Endodermal cell (in vitro differentiated cells): ENCODE results near the gene FYN. TPM values are rescaled to one million over a fixed set of nuclear protein-coding genes. Genes with fewer than 3 reads are reported as not detected.

Experiments
- DNase-seq: peaks from one replicate; pipeline ENCODE4 v3.0.0-alpha.2; 2017
- H3K27ac ChIP-seq: 2 replicates; pipeline ENCODE4 v1.5.1; 2013; ENCODE audit warnings: mild to moderate bottlenecking, low read depth, low read length, moderate library complexity
- H3K27me3 ChIP-seq: 2 replicates; pipeline ENCODE4 v1.6.1; 2013; ENCODE audit warnings: mild to moderate bottlenecking, low read length, moderate library complexity; ENCODE audit not compliant: insufficient read depth, control insufficient read depth, poor library complexity, severe bottlenecking
- H3K36me3 ChIP-seq: 2 replicates; pipeline ENCODE4 v1.7.0; 2013; ENCODE audit warnings: mild to moderate bottlenecking, low read length, moderate library complexity; ENCODE audit not compliant: control insufficient read depth, insufficient read depth
- H3K4me1 ChIP-seq: one replicate; pipeline ENCODE4 v1.7.0; 2013; ENCODE audit warnings: low read length; ENCODE audit not compliant: control insufficient read depth, insufficient read depth
- H3K4me3 ChIP-seq: 2 replicates; pipeline ENCODE4 v1.5.1; 2013; ENCODE audit warnings: mild to moderate bottlenecking, low read length, moderate library complexity
- H3K9ac ChIP-seq: 2 replicates; pipeline ENCODE4 v1.6.1; 2013; ENCODE audit warnings: mild to moderate bottlenecking, low read length, moderate library complexity; ENCODE audit not compliant: poor library complexity, severe bottlenecking; ENCODE audit errors: extremely low read depth
- H3K9me3 ChIP-seq: 2 replicates; pipeline ENCODE4 v1.6.1; 2013; ENCODE audit warnings: mild to moderate bottlenecking, low read length, moderate library complexity; ENCODE audit not compliant: control insufficient read depth
- H3K27ac Mint-ChIP-seq: 2 replicates; pipeline ENCODE4 v1.8.0; 2020; ENCODE audit warnings: mixed read lengths
- H3K27me3 Mint-ChIP-seq: 2 replicates; pipeline ENCODE4 v1.8.0; 2021; ENCODE audit warnings: mild to moderate bottlenecking, mixed read lengths; ENCODE audit not compliant: insufficient read depth
- H3K36me3 Mint-ChIP-seq: 2 replicates; pipeline ENCODE4 v1.8.0; 2020; ENCODE audit warnings: low read depth, mixed read lengths
- H3K4me1 Mint-ChIP-seq: 2 replicates; pipeline ENCODE4 v1.8.0; 2020; ENCODE audit warnings: mixed read lengths
- H3K4me3 Mint-ChIP-seq: 2 replicates; pipeline ENCODE4 v1.8.0; 2020; ENCODE audit warnings: mild to moderate bottlenecking, moderate library complexity, mixed read lengths
- H3K9me3 Mint-ChIP-seq: 2 replicates; pipeline ENCODE4 v1.8.0; 2020; ENCODE audit warnings: mild to moderate bottlenecking, mixed read lengths
- CTCF ChIP-seq: fragments of 200-600 bp; sonication (generic); conservative IDR thresholded peaks from 2 replicates; pipeline ENCODE4 v1.5.0; 2021; ENCODE audit warnings: antibody characterized with exemption, mild to moderate bottlenecking
- WGBS, 2 experiments: methylation state at CpG; one replicate each; pipeline versions ENCODE4 v1.1.5 to v1.1.7; 2013; ENCODE audit warnings: missing lambda C conversion rate in 2 of 2, mixed read lengths in 1 of 2; ENCODE audit not compliant: insufficient coverage in 1 of 2, insufficient read length in 1 of 2; 5-methylcytosine and 5-hydroxymethylcytosine counted together
- total RNA-seq, 2 donors: library from RNA; stranded (reverse); fragmentation: NEBNext Ultra II Directional in 1 of 2; extraction: Animal tissue kit (Norgen Biotek cat#: 25700) in 1 of 2; gene quantifications; 2 replicates in 1 of 2; 3 replicates in 1 of 2; pipeline ENCODE4 v1.2.1, GENCODE V29; 2021

Gene FYN
- total RNA-seq, 2 donors from 2014 or later, result 70.0 to 96.4 TPM

DNA sequence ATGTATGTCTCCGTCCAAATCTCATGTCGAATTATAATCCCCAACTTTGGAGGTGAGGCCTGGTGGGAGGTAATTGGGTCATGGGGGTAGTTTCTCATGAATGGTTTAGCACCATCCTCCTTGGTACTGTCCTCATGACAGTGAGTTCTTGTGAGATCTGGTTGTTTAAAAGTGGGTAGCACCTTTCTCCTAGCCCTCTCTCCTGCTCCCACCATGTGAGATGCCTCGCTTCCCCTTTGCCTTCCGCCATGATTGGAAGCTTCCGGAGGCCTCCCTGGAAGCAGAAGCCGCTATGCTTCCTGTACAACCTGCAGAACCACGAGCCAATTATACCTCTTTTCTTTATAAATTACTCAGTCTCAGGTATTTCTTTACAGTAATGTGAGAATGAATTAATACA is 123.1 kb downstream of the FYN start:
- whole genome bisulfite sequencing, 2 experiments, result 98 to 100% methylated on average over 3 to 7 of the region's 7 CpGs
- H3K4me1 Mint-ChIP-seq, result peaks cover 20% of the 10 kb centered on the region
- no peak overlapping the region for H3K4me3 ChIP-seq
- H3K9ac ChIP-seq, result no peak overlapping the region
- no peaks in the 10 kb centered on the region for H3K36me3 ChIP-seq
- H3K27ac ChIP-seq, result peak overlapping the region; percentile 85
- H3K9me3 ChIP-seq, result no peaks in the 10 kb centered on the region
- DNase-seq, result peak; percentile 30
- no peaks in the 10 kb centered on the region for H3K4me1 ChIP-seq
- H3K36me3 Mint-ChIP-seq, result peaks cover 2% of the 10 kb centered on the region
- H3K27me3 Mint-ChIP-seq, result no peaks in the 10 kb centered on the region
- no peak overlapping the region for H3K27ac Mint-ChIP-seq
- H3K27me3 ChIP-seq, result no peaks in the 10 kb centered on the region
- H3K9me3 Mint-ChIP-seq, result no peaks in the 10 kb centered on the region
- TF ChIP-seq CTCF, result no peak
- H3K4me3 Mint-ChIP-seq, result no peak overlapping the region

GRCh38 chr6:111748231-111748647 is 125.0 kb downstream of the FYN start:
- Mint-ChIP-seq H3K4me1 (peaks cover 22% of the 10 kb centered on the region), H3K9me3 (no peaks in the 10 kb centered on the region), H3K4me3 (no peak overlapping the region), H3K27ac (no peak overlapping the region), H3K27me3 (no peaks in the 10 kb centered on the region), H3K36me3 (peaks cover 2% of the 10 kb centered on the region)
- Histone ChIP-seq H3K9ac (no peak overlapping the region), H3K4me1 (no peaks in the 10 kb centered on the region), H3K4me3 (no peak overlapping the region), H3K27ac (no peak overlapping the region), H3K36me3 (no peaks in the 10 kb centered on the region), H3K27me3 (no peaks in the 10 kb centered on the region), H3K9me3 (no peaks in the 10 kb centered on the region)
- TF ChIP-seq CTCF, result no peak
- DNase-seq, result peak; percentile 20
- 95% methylated on average over 2 to 3 of the region's 3 CpGs for WGBS, 2 experiments

DNA sequence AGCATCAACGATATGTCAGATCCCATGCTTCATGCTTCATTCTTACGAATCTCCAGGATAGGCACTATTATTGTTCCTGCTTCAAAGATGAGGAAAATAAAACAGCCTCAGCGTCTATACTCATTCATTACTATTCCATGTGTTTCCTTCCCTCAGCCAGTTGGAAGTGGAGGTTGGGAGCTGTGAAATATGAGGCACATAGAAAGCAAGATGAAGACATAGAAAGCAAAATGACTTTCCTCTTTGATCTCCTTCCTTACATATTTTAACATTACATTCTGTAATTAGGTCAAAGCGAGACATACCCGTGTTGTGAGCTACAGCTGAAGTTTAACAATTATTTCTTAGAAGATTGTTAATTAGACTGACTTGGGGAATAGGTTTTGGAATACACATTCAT is 125.4 kb downstream of the FYN start:
- TF ChIP-seq CTCF, result no peak
- H3K4me1 ChIP-seq, result no peaks in the 10 kb centered on the region
- H3K27ac ChIP-seq, result peak overlapping the region; percentile 26
- Mint-ChIP-seq H3K27ac (no peak overlapping the region), H3K36me3 (no peaks in the 10 kb centered on the region), H3K4me3 (no peak overlapping the region), H3K4me1 (peaks cover 22% of the 10 kb centered on the region), H3K9me3 (no peaks in the 10 kb centered on the region), H3K27me3 (no peaks in the 10 kb centered on the region)
- H3K27me3 ChIP-seq, result no peaks in the 10 kb centered on the region
- WGBS, 2 experiments, result 91 to 100% methylated on average over 1 to 4 of the region's 5 CpGs
- no peaks in the 10 kb centered on the region for H3K9me3 ChIP-seq
- no peak for DNase-seq
- no peaks in the 10 kb centered on the region for H3K36me3 ChIP-seq
- no peak overlapping the region for H3K9ac ChIP-seq
- H3K4me3 ChIP-seq, result no peak overlapping the region
